ENCODE data around the gene VWA3B.

DNA sequence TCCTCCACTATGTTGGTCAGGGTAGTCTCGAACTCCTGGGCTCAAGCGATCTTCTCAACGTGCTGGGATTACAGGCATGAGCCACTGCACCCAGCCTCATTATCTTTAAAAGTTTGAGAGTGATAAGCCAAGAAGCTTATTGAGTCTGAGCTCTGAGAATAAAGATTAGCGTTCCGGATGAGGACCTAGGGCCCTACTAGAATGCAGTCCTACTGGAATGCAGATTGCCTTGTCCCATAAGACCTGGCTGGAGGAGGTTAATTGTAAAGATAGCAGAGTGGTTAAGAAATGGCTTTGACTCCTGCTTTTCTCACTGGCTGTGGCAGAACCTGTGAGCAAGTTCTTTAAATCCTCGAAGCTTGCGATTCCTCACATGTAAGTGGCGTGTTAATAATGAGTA is 4.0 kb downstream of the VWA3B start:
- TF ChIP-seq, protein P1, sequence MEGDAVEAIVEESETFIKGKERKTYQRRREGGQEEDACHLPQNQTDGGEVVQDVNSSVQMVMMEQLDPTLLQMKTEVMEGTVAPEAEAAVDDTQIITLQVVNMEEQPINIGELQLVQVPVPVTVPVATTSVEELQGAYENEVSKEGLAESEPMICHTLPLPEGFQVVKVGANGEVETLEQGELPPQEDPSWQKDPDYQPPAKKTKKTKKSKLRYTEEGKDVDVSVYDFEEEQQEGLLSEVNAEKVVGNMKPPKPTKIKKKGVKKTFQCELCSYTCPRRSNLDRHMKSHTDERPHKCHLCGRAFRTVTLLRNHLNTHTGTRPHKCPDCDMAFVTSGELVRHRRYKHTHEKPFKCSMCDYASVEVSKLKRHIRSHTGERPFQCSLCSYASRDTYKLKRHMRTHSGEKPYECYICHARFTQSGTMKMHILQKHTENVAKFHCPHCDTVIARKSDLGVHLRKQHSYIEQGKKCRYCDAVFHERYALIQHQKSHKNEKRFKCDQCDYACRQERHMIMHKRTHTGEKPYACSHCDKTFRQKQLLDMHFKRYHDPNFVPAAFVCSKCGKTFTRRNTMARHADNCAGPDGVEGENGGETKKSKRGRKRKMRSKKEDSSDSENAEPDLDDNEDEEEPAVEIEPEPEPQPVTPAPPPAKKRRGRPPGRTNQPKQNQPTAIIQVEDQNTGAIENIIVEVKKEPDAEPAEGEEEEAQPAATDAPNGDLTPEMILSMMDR (IDR thresholded peaks at IDR 0.05) = no peak
- TF ChIP-seq POLR2A (IDR thresholded peaks at IDR 0.05) = no peak

Data from upper lobe of left lung (tissue), 4 donors.